K562 (cell line): ENCODE measurements around the gene CCDC187. TPM values are rescaled to one million over a fixed set of nuclear protein-coding genes. Genes with fewer than 3 reads are reported as not detected.
A peak's percentile ranks its signal among the peaks of the same experiment; 100 is the strongest.

Experiments
- BMI1 ChIP-seq: fragments of 150-350 bp; IDR thresholded peaks from 2 replicates; pipeline ENCODE4 v1.6.1; 2014; ENCODE audit warnings: low read length
- CC2D1A ChIP-seq: fragments of 450-650 bp; IDR thresholded peaks from 2 replicates; pipeline ENCODE4 v1.6.1; 2017; ENCODE audit warnings: mild to moderate bottlenecking
- EGR1 ChIP-seq: fragments of 450-650 bp; conservative IDR thresholded peaks from 2 replicates; pipeline ENCODE4 v1.6.1; 2017; ENCODE audit warnings: mild to moderate bottlenecking
- FOXM1 ChIP-seq, 2 experiments: fragments of 450-650 bp in 1 of 2; sonication (generic) in 1 of 2; formaldehyde crosslinking in 1 of 2; IDR thresholded peaks; 2 replicates each; pipeline versions ENCODE4 v1.6.1 to v1.9.0; 2017 to 2022; ENCODE audit warnings: low read depth in 2 of 2, mild to moderate bottlenecking in 2 of 2, missing genetic modification reagents in 1 of 2, moderate library complexity in 1 of 2
- FOXP4 ChIP-seq: sonication (generic); formaldehyde crosslinking; IDR thresholded peaks from 2 replicates; pipeline ENCODE4 v1.8.0; 2022; ENCODE audit warnings: mild to moderate bottlenecking, missing genetic modification reagents, borderline replicate concordance
- HNRNPH1 ChIP-seq: fragments of 200-400 bp; formaldehyde crosslinking; optimal IDR thresholded peaks from 2 replicates; pipeline ENCODE3; 2017; ENCODE audit warnings: low read depth, mild to moderate bottlenecking, low read length, moderate library complexity
- HNRNPL ChIP-seq: fragments of 200-400 bp; formaldehyde crosslinking; IDR thresholded peaks from 2 replicates; pipeline ENCODE4 v1.6.1; 2017; ENCODE audit warnings: low read depth, mild to moderate bottlenecking, low read length
- ID3 ChIP-seq, 2 experiments: fragments of 250-450 bp in 1 of 2; fragments of 450-650 bp in 1 of 2; sonication (Bioruptor Pico) in 1 of 2; IDR thresholded peaks; 2 replicates each; pipeline versions ENCODE4 v1.6.1 to v1.8.0; 2016 to 2021; ENCODE audit warnings: mild to moderate bottlenecking in 2 of 2, moderate library complexity in 2 of 2, missing compliant biosample characterization in 1 of 2, missing genetic modification characterization in 1 of 2
- KLF16 ChIP-seq: IDR thresholded peaks from 2 replicates; pipeline ENCODE4 v1.6.1; 2016; ENCODE audit warnings: antibody characterized with exemption
- MNT ChIP-seq, 2 experiments: fragments of 450-650 bp; conservative IDR thresholded peaks; 2 replicates each; pipeline ENCODE4 v1.6.1; 2017; ENCODE audit warnings: mild to moderate bottlenecking in 2 of 2, moderate library complexity in 2 of 2
- NR3C1 ChIP-seq: sonication (generic); formaldehyde crosslinking; IDR thresholded peaks from 2 replicates; pipeline ENCODE4 v1.8.1; 2022; ENCODE audit warnings: missing genetic modification reagents
- OTX1 ChIP-seq: fragments of 450-650 bp; formaldehyde crosslinking; IDR thresholded peaks from 2 replicates; pipeline ENCODE4 v1.4.0; 2022; ENCODE audit warnings: mild to moderate bottlenecking
- POLR2G ChIP-seq: fragments of 200-400 bp; formaldehyde crosslinking; IDR thresholded peaks from 2 replicates; pipeline ENCODE4 v1.6.1; 2017; ENCODE audit warnings: low read depth, mild to moderate bottlenecking, antibody characterized with exemption, low read length, moderate library complexity
- SETDB1 ChIP-seq: IDR thresholded peaks from one replicate; pipeline ENCODE4 v1.6.1; 2012; ENCODE audit warnings: low read length, control low read depth, inconsistent platforms
- SRF ChIP-seq, 2 experiments: fragments of 250-450, 450-650 bp in 1 of 2; sonication (Bioruptor Pico) in 1 of 2; sonication (generic) in 1 of 2; formaldehyde crosslinking; IDR thresholded peaks; 2 replicates each; pipeline versions ENCODE4 v1.5.0 to v1.5.1; 2020 to 2022; ENCODE audit warnings: mild to moderate bottlenecking in 1 of 2, missing genetic modification reagents in 1 of 2
- TCF3 ChIP-seq: sonication (generic); formaldehyde crosslinking; IDR thresholded peaks from 2 replicates; pipeline ENCODE4 v1.4.0; 2020; ENCODE audit warnings: mild to moderate bottlenecking, missing genetic modification reagents
- ZBED1 ChIP-seq: IDR thresholded peaks from 2 replicates; pipeline ENCODE4 v1.6.1; 2014
- ZEB2 ChIP-seq: fragments of 450-650 bp; IDR thresholded peaks from 2 replicates; pipeline ENCODE4 v1.6.1; 2016
- ZNF561 ChIP-seq: fragments of 450-650 bp; formaldehyde crosslinking; conservative IDR thresholded peaks from 2 replicates; pipeline ENCODE4 v1.4.0; 2020; ENCODE audit warnings: mild to moderate bottlenecking, moderate library complexity
- ZNF668 ChIP-seq: fragments of 250-450 bp; sonication (Bioruptor Pico); IDR thresholded peaks from 2 replicates; pipeline ENCODE4 v1.8.0; 2022; ENCODE audit warnings: mild to moderate bottlenecking, inconsistent platforms
- ZNF707 ChIP-seq: fragments of 250-450 bp; sonication (Bioruptor Pico); conservative IDR thresholded peaks from 2 replicates; pipeline ENCODE4 v1.8.0; 2022; ENCODE audit warnings: inconsistent platforms, mild to moderate bottlenecking, moderate library complexity
- ZNF780A ChIP-seq: fragments of 250-450 bp; sonication (Bioruptor Pico); IDR thresholded peaks from 2 replicates; pipeline ENCODE4 v1.5.0; 2021; ENCODE audit warnings: mild to moderate bottlenecking
- ZNF785 ChIP-seq: fragments of 250-450 bp; sonication (Bioruptor Pico); IDR thresholded peaks from 2 replicates; pipeline ENCODE4 v1.4.0; 2020; ENCODE audit warnings: mild to moderate bottlenecking
- polyA plus RNA-seq, 8 experiments: library from polyadenylated mRNA; depleted of rRNA in 4 of 8; stranded (reverse) in 5 of 8; unstranded in 3 of 8; fragments of >200 nt; fragmentation: Nextera tagmentation in 2 of 8; fragmentation: Illumina TruSeq in 1 of 8; extraction: Ambion mirVana in 2 of 8; extraction: Trizol in 1 of 8; gene quantifications; 2 replicates each; pipeline versions ENCODE4 v1.2.1 to v1.2.3, GENCODE V29; 2011 to 2014; ENCODE audit warnings: inconsistent platforms in 1 of 8, missing spikeins in 1 of 8
- total RNA-seq, 7 experiments: library from RNA; depleted of rRNA in 6 of 7; stranded (reverse); fragments of >200 nt in 6 of 7; fragmentation: Illumina TruSeq in 2 of 7; extraction: Trizol in 2 of 7; gene quantifications; 2 replicates each; pipeline versions ENCODE4 v1.2.1 to v1.2.3, GENCODE V29; 2011 to 2021; ENCODE audit warnings: low replicate concordance in 1 of 7

The CCDC187 gene
- total and polyA plus RNA-seq, 9 of the 15 experiments (the other 6 are each of a cell fraction or from before 2014, with no cell fraction given), result not detected

- TF ChIP-seq FOXP4 (CRISPR knock-in tag) (no peak), ZEB2 (no peak), ZNF707 (no peak), ZBED1 (no peak), ZNF561 (CRISPR knock-in tag) (no peak), OTX1 (CRISPR knock-in tag) (no peak), HNRNPL (no peak), FOXM1 (IDR thresholded peaks at IDR 0.05; ENCODE audit: low read depth) (no peak), FOXM1 (CRISPR knock-in tag; IDR thresholded peaks at IDR 0.05; ENCODE audit: low read depth) (no peak), ID3 (CRISPR knock-in tag; IDR thresholded peaks at IDR 0.05) (no peak), ID3 (tag; IDR thresholded peaks at IDR 0.05) (no peak), POLR2G (peak; percentile 82), SRF (CRISPR knock-in tag; IDR thresholded peaks at IDR 0.05) (0 out of 4 replicates have a peak, but pooled peaks of 1 of the 2 experiments have one; percentile 25), HNRNPH1 (no peak), TCF3 (CRISPR knock-in tag) (no peak), NR3C1 (no peak), BMI1 (no peak), ZNF780A (CRISPR knock-in tag) (no peak), SETDB1 (no peak), ZNF668 (no peak), CC2D1A (no peak), ZNF785 (CRISPR knock-in tag) (no peak), EGR1 (0 out of 2 replicates have a peak, but pooled peaks have one; percentile 17), KLF16 (no peak), MNT (conservative IDR thresholded peaks at IDR 0.05) (0 out of 4 replicates have a peak, but pooled peaks of 1 of the 2 experiments have one; percentile 3)
These were observed 36.4 kb downstream of the CCDC187 start (continued) for GRCh38 chr9:136267261-136268111.
